Activated CD8-positive, alpha-beta memory T cell treated with anti-CD3 and anti-CD28 coated beads for 1 hour (primary cell): ENCODE data around the gene RAB40A.
A peak's percentile ranks its signal among the peaks of the same experiment; 100 is the strongest.
"Not testable (repeated sequence)": the region's sequence is repeated elsewhere in the genome, so short reads cannot be mapped to it uniquely, and the experiment has no call there.

ENCODE experiments used
- DNase-seq, 2 donors: peaks; one replicate each; pipeline ENCODE4 v3.0.0-alpha.2; 2020; ENCODE audit warnings: low read depth in 1 of 2; ENCODE audit errors: extremely low read depth in 1 of 2

RAB40A gene

GRCh38 chrX:103464774-103465117 is 54.5 kb downstream of the RAB40A start:
- DNase-seq = peak; percentile 32 to 54

GRCh38 chrX:103464072-103464773 is 55.1 kb downstream of the RAB40A start:
- no peak for DNase-seq

GRCh38 chrX:103461156-103461555 is 58.1 kb downstream of the RAB40A start:
- no peak for DNase-seq

- DNase-seq = not testable (repeated sequence)
Observed at GRCh38 chrX:103460001-103460755, 59.1 kb downstream of the RAB40A start.

GRCh38 chrX:103453655-103454054 is 65.6 kb downstream of the RAB40A start:
- no peak for DNase-seq
